SK-N-SH treated with all-trans-retinoic acid at 6 μM for 48 hours (cell line): ENCODE measurements around the gene COL8A2.

Experiments used
- BACH2 ChIP-seq: fragments of 250-450 bp; sonication (Bioruptor Pico); IDR thresholded peaks from 2 replicates; pipeline ENCODE4 v1.9.0; 2021; ENCODE audit warnings: mild to moderate bottlenecking, borderline replicate concordance
- ESRRG ChIP-seq: fragments of 250-450 bp; sonication (Bioruptor Pico); IDR thresholded peaks from 2 replicates; pipeline ENCODE4 v1.6.1; 2021; ENCODE audit warnings: mild to moderate bottlenecking
- PPARA ChIP-seq: fragments of 250-450 bp; sonication (Bioruptor Pico); IDR thresholded peaks from 2 replicates; pipeline ENCODE4 v1.5.0; 2020; ENCODE audit warnings: mild to moderate bottlenecking, borderline replicate concordance
- SNAI2 ChIP-seq: fragments of 250-450 bp; sonication (Bioruptor Pico); IDR thresholded peaks from 2 replicates; pipeline ENCODE4 v1.5.0; 2020; ENCODE audit warnings: mild to moderate bottlenecking, moderate library complexity
- TOX ChIP-seq: fragments of 250-450 bp; sonication (Bioruptor Pico); IDR thresholded peaks from 2 replicates; pipeline ENCODE4 v1.8.0; 2021; ENCODE audit warnings: mild to moderate bottlenecking, moderate library complexity, borderline replicate concordance
- ZC3H10 ChIP-seq: fragments of 250-450 bp; sonication (Bioruptor Pico); IDR thresholded peaks from 2 replicates; pipeline ENCODE4 v1.5.1; 2021; ENCODE audit warnings: mild to moderate bottlenecking, moderate library complexity
- ZFP30 ChIP-seq: fragments of 450-650 bp; formaldehyde crosslinking; IDR thresholded peaks from 2 replicates; pipeline ENCODE4 v1.5.0; 2022; ENCODE audit warnings: mild to moderate bottlenecking, moderate library complexity
- TF ChIP-seq, protein P1 (sequence below): fragments of 250-450 bp; sonication (Bioruptor Pico); IDR thresholded peaks from 2 replicates; pipeline ENCODE4 v1.5.1; 2021; ENCODE audit warnings: mild to moderate bottlenecking, moderate library complexity

DNA sequence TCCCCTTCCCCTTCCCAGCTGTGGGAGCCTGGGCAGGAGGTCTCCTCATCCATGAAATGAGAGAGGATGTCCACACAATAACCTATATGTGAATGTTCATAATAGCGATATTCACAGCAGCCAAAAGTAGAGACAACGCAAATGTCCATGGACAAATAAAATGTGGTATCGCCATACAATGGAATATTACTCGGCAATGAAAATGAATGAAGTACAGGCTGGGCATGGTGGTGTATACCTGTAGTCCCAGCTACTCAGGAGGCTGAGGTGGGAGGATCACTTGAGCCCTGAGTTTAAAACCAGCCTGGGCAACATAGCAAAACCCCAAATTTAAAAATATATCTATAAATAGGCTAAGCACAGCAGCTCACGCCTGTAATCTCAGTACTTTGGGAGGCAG, 23.5 kb downstream of the COL8A2 start:
- TF ChIP-seq BACH2 (CRISPR knock-in tag) (no peak), ESRRG (CRISPR knock-in tag) (no peak), ZFP30 (CRISPR knock-in tag) (no peak), ZC3H10 (CRISPR knock-in tag) (no peak), SNAI2 (no peak), TOX (no peak), PPARA (CRISPR knock-in tag) (no peak)
- TF ChIP-seq, protein P1, sequence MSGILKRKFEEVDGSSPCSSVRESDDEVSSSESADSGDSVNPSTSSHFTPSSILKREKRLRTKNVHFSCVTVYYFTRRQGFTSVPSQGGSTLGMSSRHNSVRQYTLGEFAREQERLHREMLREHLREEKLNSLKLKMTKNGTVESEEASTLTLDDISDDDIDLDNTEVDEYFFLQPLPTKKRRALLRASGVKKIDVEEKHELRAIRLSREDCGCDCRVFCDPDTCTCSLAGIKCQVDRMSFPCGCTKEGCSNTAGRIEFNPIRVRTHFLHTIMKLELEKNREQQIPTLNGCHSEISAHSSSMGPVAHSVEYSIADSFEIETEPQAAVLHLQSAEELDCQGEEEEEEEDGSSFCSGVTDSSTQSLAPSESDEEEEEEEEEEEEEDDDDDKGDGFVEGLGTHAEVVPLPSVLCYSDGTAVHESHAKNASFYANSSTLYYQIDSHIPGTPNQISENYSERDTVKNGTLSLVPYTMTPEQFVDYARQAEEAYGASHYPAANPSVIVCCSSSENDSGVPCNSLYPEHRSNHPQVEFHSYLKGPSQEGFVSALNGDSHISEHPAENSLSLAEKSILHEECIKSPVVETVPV (CRISPR knock-in tag) = no peak
